H1 (cell line): Measurements from ENCODE around the gene OR2T6. TPM values are rescaled to one million over a fixed set of nuclear protein-coding genes. Genes with fewer than 3 reads are reported as not detected.

Source experiments
- CTCF ChIA-PET: fragments of 300-600 bp; sonication (Branson Sonifier 250); formaldehyde crosslinking; loops from one replicate; lab custom pipeline; 2021; ENCODE audit not compliant: partially characterized antibody; lab: Charles Lee
- POLR2A ChIA-PET: fragments of 300-600 bp; sonication (Branson Sonifier 250); formaldehyde crosslinking; loops from one replicate; lab custom pipeline; 2021; ENCODE audit warnings: inconsistent platforms; ENCODE audit not compliant: partially characterized antibody; lab: Charles Lee
- DNase-seq, 2 experiments: peaks; one replicate each; pipeline versions ENCODE4 v3.0.0 to v3.0.0-alpha.2; 2010 to 2022; ENCODE audit warnings: low spot score in 2 of 2, low read depth in 1 of 2, mixed read lengths in 1 of 2
- FAIRE-seq: peaks from 2 replicates; lab custom pipeline; 2011; peaks lifted over from hg19 to GRCh38; lab: Jason Lieb, UNC
- H2AFZ ChIP-seq: 2 replicates; pipeline ENCODE4 v1.8.1; 2012; ENCODE audit warnings: low read length, inconsistent platforms
- H2AK5ac ChIP-seq: 2 replicates; pipeline ENCODE4 v1.6.1; 2013; ENCODE audit warnings: low read depth, low read length
- H2BK120ac ChIP-seq: replicated peaks from 2 replicates; pipeline ENCODE3; 2013; ENCODE audit warnings: low read depth, low read length, inconsistent platforms
- H2BK12ac ChIP-seq: 2 replicates; pipeline ENCODE4 v1.6.1; 2013; ENCODE audit warnings: low read depth, low read length
- H2BK15ac ChIP-seq: 2 replicates; pipeline ENCODE4 v1.6.1; 2013; ENCODE audit warnings: low read length
- H2BK20ac ChIP-seq: 2 replicates; pipeline ENCODE4 v1.6.1; 2013; ENCODE audit warnings: low read length
- H2BK5ac ChIP-seq: 2 replicates; pipeline ENCODE4 v1.6.1; 2013; ENCODE audit warnings: low read depth, low read length
- H3K14ac ChIP-seq: 2 replicates; pipeline ENCODE4 v1.6.1; 2013; ENCODE audit warnings: inconsistent platforms; ENCODE audit not compliant: insufficient read length
- H3K18ac ChIP-seq: 2 replicates; pipeline ENCODE4 v1.6.1; 2013; ENCODE audit warnings: low read length; ENCODE audit errors: extremely low read depth
- H3K23ac ChIP-seq: 2 replicates; pipeline ENCODE4 v1.6.1; 2013; ENCODE audit warnings: inconsistent platforms; ENCODE audit not compliant: insufficient read length
- H3K23me2 ChIP-seq: 2 replicates; pipeline ENCODE4 v1.6.1; 2013; ENCODE audit warnings: low read depth, low read length
- H3K27ac ChIP-seq: 2 replicates; pipeline ENCODE4 v1.6.1; 2011; ENCODE audit warnings: low read depth, low read length, inconsistent platforms
- H3K27me3 ChIP-seq, 4 experiments: replicated peaks in 1 of 4; 1 replicate in 1 of 4; 2 replicates in 3 of 4; pipeline versions ENCODE4 v1.6.1 to v1.8.1; 2011 to 2013; ENCODE audit warnings: low read length in 3 of 4, mild to moderate bottlenecking in 3 of 4, inconsistent platforms in 2 of 4, mixed read lengths in 2 of 4, moderate library complexity in 1 of 4; ENCODE audit not compliant: control insufficient read depth in 3 of 4, insufficient read depth in 3 of 4; ENCODE audit errors: extremely low read depth in 1 of 4
- H3K36me3 ChIP-seq, 4 experiments: 2 replicates each; pipeline versions ENCODE4 v1.6.1 to v1.8.1; 2011 to 2013; ENCODE audit warnings: mild to moderate bottlenecking in 4 of 4, low read length in 3 of 4, moderate library complexity in 2 of 4, control low read depth in 1 of 4, inconsistent platforms in 1 of 4; ENCODE audit not compliant: insufficient read depth in 4 of 4, control insufficient read depth in 2 of 4
- H3K4ac ChIP-seq: replicated peaks from 2 replicates; pipeline ENCODE3; 2013; ENCODE audit warnings: low read length, low read depth, mixed read lengths, inconsistent platforms; ENCODE audit not compliant: insufficient read length
- H3K4me1 ChIP-seq, 4 experiments: replicated peaks in 1 of 4; 1 replicate in 1 of 4; 2 replicates in 3 of 4; pipeline versions ENCODE4 v1.6.1 to v1.8.1; 2011 to 2013; ENCODE audit warnings: low read length in 3 of 4, inconsistent platforms in 2 of 4, mixed read lengths in 1 of 4; ENCODE audit not compliant: insufficient read depth in 4 of 4, control insufficient read depth in 3 of 4
- H3K4me2 ChIP-seq, 2 experiments: 2 replicates each; pipeline versions ENCODE4 v1.6.1 to v1.8.1; 2011 to 2013; ENCODE audit warnings: low read depth in 2 of 2, low read length in 2 of 2, control low read depth in 1 of 2, inconsistent platforms in 1 of 2, mild to moderate bottlenecking in 1 of 2; ENCODE audit not compliant: insufficient read depth in 1 of 2
- H3K4me3 ChIP-seq, 4 experiments: fragments of 200-600, 300-600 bp in 1 of 4; sonication (generic), shearing (Covaris generic), sonication (Bioruptor Twin) in 1 of 4; 2 replicates each; pipeline versions ENCODE4 v1.5.1 to v1.8.1; 2011 to 2016; ENCODE audit warnings: low read length in 4 of 4, low read depth in 3 of 4, control low read depth in 2 of 4, inconsistent platforms in 2 of 4, mild to moderate bottlenecking in 2 of 4, mixed read lengths in 1 of 4, moderate library complexity in 1 of 4; ENCODE audit not compliant: insufficient read depth in 2 of 4; ENCODE audit errors: extremely low read depth in 1 of 4
- H3K56ac ChIP-seq: replicated peaks from 2 replicates; pipeline ENCODE3; 2013; ENCODE audit warnings: low read depth, mild to moderate bottlenecking, mixed read lengths, low read length, inconsistent platforms; ENCODE audit not compliant: insufficient read length
- H3K79me1 ChIP-seq: 2 replicates; pipeline ENCODE4 v1.6.1; 2013; ENCODE audit warnings: low read depth, low read length, control low read depth
- H3K79me2 ChIP-seq, 2 experiments: 2 replicates each; pipeline versions ENCODE4 v1.6.1 to v1.8.1; 2012 to 2013; ENCODE audit warnings: low read length in 2 of 2, mild to moderate bottlenecking in 2 of 2, inconsistent platforms in 1 of 2; ENCODE audit not compliant: insufficient read depth in 2 of 2, control insufficient read depth in 1 of 2
- H3K9ac ChIP-seq, 4 experiments: replicated peaks in 1 of 4; 1 replicate in 1 of 4; 2 replicates in 3 of 4; pipeline versions ENCODE4 v1.6.1 to v1.8.1; 2011 to 2013; ENCODE audit warnings: low read depth in 3 of 4, low read length in 3 of 4, control low read depth in 2 of 4, mild to moderate bottlenecking in 2 of 4, moderate library complexity in 2 of 4, inconsistent platforms in 1 of 4; ENCODE audit errors: extremely low read depth in 1 of 4
- H3K9me3 ChIP-seq, 2 experiments: 2 replicates each; pipeline versions ENCODE4 v1.6.1 to v1.8.1; 2012 to 2013; ENCODE audit warnings: mild to moderate bottlenecking in 2 of 2, moderate library complexity in 2 of 2, control low read depth in 1 of 2, inconsistent platforms in 1 of 2, low read depth in 1 of 2, low read length in 1 of 2, mixed read lengths in 1 of 2; ENCODE audit not compliant: insufficient read depth in 2 of 2
- H4K20me1 ChIP-seq, 2 experiments: replicated peaks in 1 of 2; 2 replicates each; pipeline versions ENCODE3 to v1.8.1; 2011 to 2013; ENCODE audit warnings: inconsistent platforms in 2 of 2, low read length in 2 of 2, mild to moderate bottlenecking in 1 of 2; ENCODE audit not compliant: insufficient read depth in 2 of 2, control insufficient read depth in 1 of 2
- H4K5ac ChIP-seq: 2 replicates; pipeline ENCODE4 v1.6.1; 2013; ENCODE audit warnings: low read length, low read depth, mixed read lengths, inconsistent platforms; ENCODE audit not compliant: insufficient read length
- H4K8ac ChIP-seq: 2 replicates; pipeline ENCODE4 v1.8.0; 2013; ENCODE audit warnings: mild to moderate bottlenecking, moderate library complexity, low read length, inconsistent platforms; ENCODE audit not compliant: insufficient read depth; ENCODE audit errors: extremely low read depth
- H4K91ac ChIP-seq: replicated peaks from 2 replicates; pipeline ENCODE3; 2013; ENCODE audit warnings: low read length, mixed read lengths, inconsistent platforms; ENCODE audit not compliant: insufficient read length
- ASH2L ChIP-seq: fragments of 200-600, 300-600 bp; sonication (generic); IDR thresholded peaks from one replicate; pipeline ENCODE4 v1.7.1; 2017; ENCODE audit warnings: low read length
- ATF3 ChIP-seq: IDR thresholded peaks from 2 replicates; pipeline ENCODE4 v1.6.1; 2011; ENCODE audit warnings: low read depth, mild to moderate bottlenecking, low read length; ENCODE audit not compliant: insufficient read depth
- CBX5 ChIP-seq: fragments of 300-800, 300-1000 bp; sonication (generic); IDR thresholded peaks from 2 replicates; pipeline ENCODE4 v1.7.1; 2016; ENCODE audit warnings: antibody characterized with exemption, low read length, low read depth
- E2F6 ChIP-seq: IDR thresholded peaks from 2 replicates; pipeline ENCODE4 v1.6.1; 2012; ENCODE audit warnings: inconsistent platforms
- KDM1A ChIP-seq: fragments of 200-600, 300-600 bp; sonication (generic); IDR thresholded peaks from 2 replicates; pipeline ENCODE4 v1.7.1; 2016; ENCODE audit warnings: mild to moderate bottlenecking, low read length, borderline replicate concordance
- POU5F1 ChIP-seq: IDR thresholded peaks from 2 replicates; pipeline ENCODE4 v1.6.1; 2011; ENCODE audit warnings: low read depth, mild to moderate bottlenecking, low read length, moderate library complexity
- SAP30 ChIP-seq: fragments of 300-600 bp; sonication (generic); IDR thresholded peaks from 2 replicates; pipeline ENCODE4 v1.7.1; 2012; ENCODE audit warnings: low read length, moderate library complexity, mild to moderate bottlenecking, inconsistent platforms; ENCODE audit not compliant: insufficient read depth, insufficient replicate concordance
- SIN3A ChIP-seq, 2 experiments: IDR thresholded peaks in 1 of 2; conservative IDR thresholded peaks in 1 of 2; 2 replicates each; pipeline ENCODE4 v1.6.1; 2011 to 2012; ENCODE audit warnings: low read length in 2 of 2, improper control_type of control experiment in 1 of 2, low read depth in 1 of 2, mild to moderate bottlenecking in 1 of 2
- TAF1 ChIP-seq: IDR thresholded peaks from 2 replicates; pipeline ENCODE4 v1.6.1; 2011; ENCODE audit warnings: mild to moderate bottlenecking, low read depth, low read length
- WGBS, 2 experiments: shearing (Covaris generic) in 1 of 2; methylation state at CpG; one replicate each; pipeline versions ENCODE4 v1.1.6 to v1.1.7; 2013 to 2015; ENCODE audit warnings: low lambda C conversion rate in 2 of 2, mixed read lengths in 2 of 2, inconsistent platforms in 1 of 2, low coverage in 1 of 2, missing lambda C conversion rate in 1 of 2; ENCODE audit not compliant: insufficient replicate concordance in 2 of 2, insufficient coverage in 1 of 2, insufficient read length in 1 of 2; ENCODE audit errors: extremely low coverage in 1 of 2, missing lambda C conversion rate in 1 of 2; 5-methylcytosine and 5-hydroxymethylcytosine counted together
- polyA plus RNA-seq, 7 experiments: library from polyadenylated mRNA; depleted of rRNA in 3 of 7; stranded (reverse) in 5 of 7; unstranded in 2 of 7; fragments of >200 nt in 5 of 7; fragments of 200-250 nt in 2 of 7; gene quantifications; 1 replicate in 5 of 7; 2 replicates in 1 of 7; 4 replicates in 1 of 7; pipeline versions ENCODE4 v1.2.1 to v1.2.3, GENCODE V29; 2011 to 2013; ENCODE audit warnings: missing spikeins in 2 of 7, mixed read lengths in 2 of 7
- total RNA-seq: library from RNA; stranded (reverse); fragmentation: NEBNext Ultra II Directional; extraction: Animal tissue kit (Norgen Biotek cat#: 25700); gene quantifications from 2 replicates; pipeline ENCODE4 v1.2.1, GENCODE V29; 2021

OR2T6 gene
- total and polyA plus RNA-seq, 2 of the 8 experiments (the other 6 are each of a cell fraction or from before 2014, with no cell fraction given) = not detected

GRCh38 chr1:248416226-248416625 is 40.7 kb downstream of the OR2T6 start:
- no peaks in the 10 kb centered on the region for H3K4me1 ChIP-seq
- peaks cover 73 to 79% of the 10 kb centered on the region in 2 experiments for H3K9me3 ChIP-seq
- ChIA-PET POLR2A (no interaction called here), CTCF (no interaction called here)
- no peaks in the 10 kb centered on the region for H3K79me1 ChIP-seq
- no peaks in the 10 kb centered on the region for H3K27me3 ChIP-seq
- H3K4ac ChIP-seq = no peak overlapping the region
- no peak overlapping the region for H2AFZ ChIP-seq
- H3K9ac ChIP-seq = no peak overlapping the region
- 51% methylated on average over 3 of the region's 3 CpGs; no CpG with 5 or more reads in 1 of the 2 experiments for WGBS, 2 experiments
- H3K79me2 ChIP-seq = no peaks in the 10 kb centered on the region
- H4K20me1 ChIP-seq = no peaks in the 10 kb centered on the region
- no peak overlapping the region for H2BK15ac ChIP-seq
- H3K4me3 ChIP-seq = no peak overlapping the region
- no peak overlapping the region for H2BK120ac ChIP-seq
- FAIRE-seq (no peak), DNase-seq (no peak)
- no peak overlapping the region for H2BK12ac ChIP-seq
- no peaks in the 10 kb centered on the region for H3K36me3 ChIP-seq
- H2AK5ac ChIP-seq = no peak overlapping the region
- no peak overlapping the region for H3K4me2 ChIP-seq
- H3K18ac ChIP-seq = no peak overlapping the region
- H2BK5ac ChIP-seq = no peak overlapping the region
- no peak overlapping the region for H4K8ac ChIP-seq
- no peak overlapping the region for H4K91ac ChIP-seq
- H3K56ac ChIP-seq = no peak overlapping the region
- no peak overlapping the region for H3K27ac ChIP-seq
- H3K14ac ChIP-seq = no peak overlapping the region
- no peak overlapping the region for H4K5ac ChIP-seq
- H2BK20ac ChIP-seq = no peak overlapping the region
- TF ChIP-seq TAF1 (no peak), CBX5 (no peak), ASH2L (no peak), POU5F1 (no peak), ATF3 (no peak), KDM1A (no peak), SIN3A (conservative IDR thresholded peaks at IDR 0.05 in 1 of 2, IDR thresholded peaks at IDR 0.05 in 1 of 2; ENCODE audit: low read depth in 1 of 2, low read length in 2 of 2) (no peak), SAP30 (no peak), E2F6 (no peak)
- no peak overlapping the region for H3K23ac ChIP-seq
- H3K23me2 ChIP-seq = no peaks in the 10 kb centered on the region
